ENCODE measurements around the gene ASCC3.

Gene ASCC3

GRCh38 chr6:100512203-100512862, 368.8 kb downstream of the ASCC3 start:
- DNase-seq (ENCODE audit: insufficient read length, low spot score): no peak

GRCh38 chr6:100509101-100509500, 372.0 kb downstream of the ASCC3 start:
- FAIRE-seq: no peak
- DNase-seq (ENCODE audit: insufficient read length, low spot score): no peak

More at GRCh38 chr6:100512203-100512862, 368.8 kb downstream of the ASCC3 start:
- no peak for FAIRE-seq

GRCh38 chr6:100506651-100507050, 374.5 kb downstream of the ASCC3 start:
- FAIRE-seq: no peak

GRCh38 chr6:100504786-100505737, 376.1 kb downstream of the ASCC3 start:
- no peak for FAIRE-seq
- no peak for DNase-seq (ENCODE audit: insufficient read length, low spot score)

More at GRCh38 chr6:100506651-100507050, 374.5 kb downstream of the ASCC3 start:
- DNase-seq (ENCODE audit: insufficient read length, low spot score): no peak

- no peak for DNase-seq (ENCODE audit: insufficient read length, low spot score)
- no peak for FAIRE-seq
Measured at GRCh38 chr6:100503043-100503705, 378.0 kb downstream of the ASCC3 start.

GRCh38 chr6:100493206-100493888, 387.8 kb downstream of the ASCC3 start:
- FAIRE-seq (no peak), DNase-seq (ENCODE audit: insufficient read length, low spot score) (no peak)

- FAIRE-seq: no peak
- no peak for DNase-seq (ENCODE audit: insufficient read length, low spot score)
Measured at GRCh38 chr6:100491952-100492670, 389.0 kb downstream of the ASCC3 start.

- no peak for DNase-seq (ENCODE audit: insufficient read length, low spot score)
- no peak for FAIRE-seq
Measured at GRCh38 chr6:100490065-100490464, 391.1 kb downstream of the ASCC3 start.

GRCh38 chr6:100488244-100488643, 392.9 kb downstream of the ASCC3 start:
- DNase-seq (ENCODE audit: insufficient read length, low spot score) (no peak), FAIRE-seq (no peak)

- FAIRE-seq: no peak
- DNase-seq (ENCODE audit: insufficient read length, low spot score): no peak
Measured at GRCh38 chr6:100487638-100488037, 393.5 kb downstream of the ASCC3 start.

- DNase-seq (ENCODE audit: insufficient read length, low spot score) (no peak), FAIRE-seq (no peak)
Measured at GRCh38 chr6:100485268-100485667, 395.9 kb downstream of the ASCC3 start.

GRCh38 chr6:100484474-100484873, 396.7 kb downstream of the ASCC3 start:
- DNase-seq (ENCODE audit: insufficient read length, low spot score) (no peak), FAIRE-seq (no peak)

- DNase-seq (ENCODE audit: insufficient read length, low spot score) (no peak), FAIRE-seq (no peak)
Measured at GRCh38 chr6:100482698-100483097, 398.4 kb downstream of the ASCC3 start.

GRCh38 chr6:100479179-100480035, 401.7 kb downstream of the ASCC3 start:
- DNase-seq (ENCODE audit: insufficient read length, low spot score) (no peak), FAIRE-seq (peak; percentile 89)

GRCh38 chr6:100475554-100476320, 405.4 kb downstream of the ASCC3 start:
- FAIRE-seq (no peak), DNase-seq (ENCODE audit: insufficient read length, low spot score) (no peak)

GRCh38 chr6:100473182-100473581, 407.9 kb downstream of the ASCC3 start:
- DNase-seq (ENCODE audit: insufficient read length, low spot score): no peak
- FAIRE-seq: no peak

- FAIRE-seq (peak; percentile 93), DNase-seq (ENCODE audit: insufficient read length, low spot score) (no peak)
Measured at GRCh38 chr6:100472674-100473073, 408.5 kb downstream of the ASCC3 start.

- DNase-seq (ENCODE audit: insufficient read length, low spot score): no peak
- FAIRE-seq: no peak
Measured at GRCh38 chr6:100470422-100471120, 410.6 kb downstream of the ASCC3 start.

Measured in GM19239 (cell line).